ENCODE data around the gene UCN3. TPM values are rescaled to one million over a fixed set of nuclear protein-coding genes. Genes with fewer than 3 reads are reported as not detected.

Gene UCN3
- total and polyA plus RNA-seq, 2 of the 4 experiments (the other 2 are of a cell fraction): not detected

DNA sequence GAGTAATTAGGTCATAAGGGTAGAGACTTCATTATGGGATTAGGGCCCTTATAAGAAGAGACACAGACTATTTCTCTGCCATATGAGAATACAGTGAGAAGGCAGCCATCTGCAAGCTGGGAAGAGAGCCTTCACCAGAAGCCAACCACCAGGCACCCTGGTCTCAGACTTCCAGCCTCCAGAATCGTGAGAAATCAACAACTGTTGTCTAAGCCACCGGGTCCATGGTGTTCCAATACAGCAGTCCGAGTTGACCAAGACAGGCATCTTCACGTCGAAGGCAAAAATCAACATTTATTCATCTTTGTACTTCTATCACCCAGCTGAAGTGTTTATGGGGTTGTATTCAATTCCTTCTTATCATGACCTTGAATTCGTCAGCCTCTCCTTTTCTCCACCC is 34.6 kb downstream of the UCN3 start:
- in situ Hi-C loops (cut with MboI; ENCODE audit: low sequenced_read_pairs) (no loop called here), dilution Hi-C loops (cut with HindIII; ENCODE audit: low sequenced_read_pairs, unreplicated experiment) (no loop called here), intact Hi-C loops (cut with micrococcal nuclease) (no loop called here)
- Histone ChIP-seq H3K9me1 (ENCODE audit: insufficient read depth, low read length) (no peaks in the 10 kb centered on the region), H2BK120ac (ENCODE audit: low read depth, low read length) (no peak overlapping the region), H3K4me1 (ENCODE audit: control insufficient read depth, insufficient read depth, low read length) (no peaks in the 10 kb centered on the region), H4K8ac (ENCODE audit: low read depth in 2 of 2, low read length in 2 of 2) (no peak overlapping the region), H3K27me3 (ENCODE audit: control insufficient read depth, insufficient read depth, low read length) (peaks cover 11% of the 10 kb centered on the region), H4K5ac (ENCODE audit: low read depth, low read length) (no peak overlapping the region), H3K36me3 (ENCODE audit: control insufficient read depth, insufficient read depth, low read length) (no peaks in the 10 kb centered on the region), H3K4me2 (ENCODE audit: low read depth, low read length) (no peak overlapping the region), H4K91ac (ENCODE audit: insufficient read depth, low read depth, low read length) (no peak overlapping the region), H2AK9ac (replicated peaks; ENCODE audit: low read depth, low read length, poor library complexity) (no peak overlapping the region), H3K14ac (replicated peaks; ENCODE audit: low read depth, low read length) (no peak overlapping the region), H2BK20ac (ENCODE audit: low read depth, low read length) (no peak overlapping the region), H3K4me3 (ENCODE audit: insufficient read depth, low read depth, low read length) (no peak overlapping the region), H2BK5ac (ENCODE audit: low read depth, low read length, poor library complexity, severe bottlenecking) (no peak overlapping the region), H2AFZ (replicated peaks; ENCODE audit: low read length, poor library complexity) (no peak overlapping the region), H3K9me3 (ENCODE audit: control insufficient read depth, insufficient read depth, low read length) (no peaks in the 10 kb centered on the region), H3K23ac (ENCODE audit: low read depth, low read length) (no peak overlapping the region), H3K79me1 (ENCODE audit: low read depth in 1 of 2, low read length in 2 of 2) (no peaks in the 10 kb centered on the region), H3K56ac (ENCODE audit: extremely low read depth, insufficient read depth, low read length) (no peak overlapping the region), H3K9ac (ENCODE audit: low read depth, low read length) (no peak overlapping the region), H3K18ac (ENCODE audit: low read depth, low read length) (no peak overlapping the region), H3K4ac (ENCODE audit: low read depth, low read length) (no peak overlapping the region), H2AK5ac (ENCODE audit: low read depth, low read length) (no peak overlapping the region), H4K20me1 (ENCODE audit: insufficient read depth, low read length) (no peaks in the 10 kb centered on the region), H2BK15ac (ENCODE audit: low read depth, low read length) (no peak overlapping the region), H3K27ac (ENCODE audit: insufficient read depth, low read length) (no peak overlapping the region)
- ChIA-PET CTCF (no interaction called here), POLR2A (ENCODE audit: unreplicated experiment) (no interaction called here)
- WGBS, 2 experiments (ENCODE audit: extremely low coverage in 2 of 2, insufficient read length in 1 of 2): no CpG with 5 or more reads among the region's 6 CpGs
- BruUV-seq (replicated peaks): no TSS peak
- TF ChIP-seq RAD21 (IDR thresholded peaks at IDR 0.05; ENCODE audit: low read length) (no peak), MAFK (IDR thresholded peaks at IDR 0.05; ENCODE audit: low read depth, low read length) (no peak), BHLHE40 (IDR thresholded peaks at IDR 0.05; ENCODE audit: low read depth, low read length) (no peak), RCOR1 (IDR thresholded peaks at IDR 0.05; ENCODE audit: insufficient replicate concordance, low read length) (no peak), CHD1 (IDR thresholded peaks at IDR 0.05; ENCODE audit: low read depth, low read length) (no peak), POLR2A (IDR thresholded peaks at IDR 0.05; ENCODE audit: low read depth, low read length) (no peak), CEBPB (IDR thresholded peaks at IDR 0.05; ENCODE audit: low read depth, low read length) (no peak), FOS (IDR thresholded peaks at IDR 0.05; ENCODE audit: low read depth, low read length) (no peak), MXI1 (IDR thresholded peaks at IDR 0.05; ENCODE audit: borderline replicate concordance, low read depth, low read length) (no peak), RFX5 (IDR thresholded peaks at IDR 0.05; ENCODE audit: low read depth, low read length) (no peak), NFE2L2 (IDR thresholded peaks at IDR 0.05; ENCODE audit: low read depth, low read length) (no peak), MAZ (IDR thresholded peaks at IDR 0.05; ENCODE audit: borderline replicate concordance, low read depth, low read length) (no peak)
- TF ChIP-seq, protein P1, sequence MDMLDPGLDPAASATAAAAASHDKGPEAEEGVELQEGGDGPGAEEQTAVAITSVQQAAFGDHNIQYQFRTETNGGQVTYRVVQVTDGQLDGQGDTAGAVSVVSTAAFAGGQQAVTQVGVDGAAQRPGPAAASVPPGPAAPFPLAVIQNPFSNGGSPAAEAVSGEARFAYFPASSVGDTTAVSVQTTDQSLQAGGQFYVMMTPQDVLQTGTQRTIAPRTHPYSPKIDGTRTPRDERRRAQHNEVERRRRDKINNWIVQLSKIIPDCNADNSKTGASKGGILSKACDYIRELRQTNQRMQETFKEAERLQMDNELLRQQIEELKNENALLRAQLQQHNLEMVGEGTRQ (IDR thresholded peaks at IDR 0.05; ENCODE audit: low read depth, low read length): no peak
- TF ChIP-seq, protein P2, sequence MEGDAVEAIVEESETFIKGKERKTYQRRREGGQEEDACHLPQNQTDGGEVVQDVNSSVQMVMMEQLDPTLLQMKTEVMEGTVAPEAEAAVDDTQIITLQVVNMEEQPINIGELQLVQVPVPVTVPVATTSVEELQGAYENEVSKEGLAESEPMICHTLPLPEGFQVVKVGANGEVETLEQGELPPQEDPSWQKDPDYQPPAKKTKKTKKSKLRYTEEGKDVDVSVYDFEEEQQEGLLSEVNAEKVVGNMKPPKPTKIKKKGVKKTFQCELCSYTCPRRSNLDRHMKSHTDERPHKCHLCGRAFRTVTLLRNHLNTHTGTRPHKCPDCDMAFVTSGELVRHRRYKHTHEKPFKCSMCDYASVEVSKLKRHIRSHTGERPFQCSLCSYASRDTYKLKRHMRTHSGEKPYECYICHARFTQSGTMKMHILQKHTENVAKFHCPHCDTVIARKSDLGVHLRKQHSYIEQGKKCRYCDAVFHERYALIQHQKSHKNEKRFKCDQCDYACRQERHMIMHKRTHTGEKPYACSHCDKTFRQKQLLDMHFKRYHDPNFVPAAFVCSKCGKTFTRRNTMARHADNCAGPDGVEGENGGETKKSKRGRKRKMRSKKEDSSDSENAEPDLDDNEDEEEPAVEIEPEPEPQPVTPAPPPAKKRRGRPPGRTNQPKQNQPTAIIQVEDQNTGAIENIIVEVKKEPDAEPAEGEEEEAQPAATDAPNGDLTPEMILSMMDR (conservative IDR thresholded peaks at IDR 0.05; ENCODE audit: low read depth, low read length): no peak
- DNase-seq: no peak
- no peak for ATAC-seq (ENCODE audit: low read depth)
